IPS-11a (cell line): ENCODE data around the gene LEAP2.

ENCODE experiments used
- H3K4me3 ChIP-seq: one replicate; pipeline ENCODE4 v1.5.1; 2013; ENCODE audit warnings: low read depth, low read length, control low read depth

LEAP2 gene

GRCh38 chr5:132876020-132876759 lies 2.7 kb downstream of the LEAP2 start:
- no peak overlapping the region for H3K4me3 ChIP-seq

- no peak overlapping the region for H3K4me3 ChIP-seq
Observed at GRCh38 chr5:132877466-132877865, 4.0 kb downstream of the LEAP2 start.

GRCh38 chr5:132877938-132878337 lies 4.5 kb downstream of the LEAP2 start:
- no peak overlapping the region for H3K4me3 ChIP-seq

GRCh38 chr5:132883261-132883834 lies 9.9 kb downstream of the LEAP2 start:
- H3K4me3 ChIP-seq = no peak overlapping the region

GRCh38 chr5:132884548-132884947 lies 11.1 kb downstream of the LEAP2 start:
- no peak overlapping the region for H3K4me3 ChIP-seq

GRCh38 chr5:132886064-132886823 lies 12.8 kb downstream of the LEAP2 start:
- H3K4me3 ChIP-seq = no peak overlapping the region

GRCh38 chr5:132887283-132887682 lies 13.8 kb downstream of the LEAP2 start:
- no peak overlapping the region for H3K4me3 ChIP-seq

- no peak overlapping the region for H3K4me3 ChIP-seq
Observed at GRCh38 chr5:132889501-132889900, 16.0 kb downstream of the LEAP2 start.

- no peak overlapping the region for H3K4me3 ChIP-seq
Observed at GRCh38 chr5:132890817-132891216, 17.3 kb downstream of the LEAP2 start.

- no peak overlapping the region for H3K4me3 ChIP-seq
Observed at GRCh38 chr5:132895719-132896305, 22.3 kb downstream of the LEAP2 start.

- no peak overlapping the region for H3K4me3 ChIP-seq
Observed at GRCh38 chr5:132896685-132897084, 23.2 kb downstream of the LEAP2 start.

- H3K4me3 ChIP-seq = no peak overlapping the region
Observed at GRCh38 chr5:132898094-132898493, 24.6 kb downstream of the LEAP2 start.

GRCh38 chr5:132901036-132901435 lies 27.6 kb downstream of the LEAP2 start:
- no peak overlapping the region for H3K4me3 ChIP-seq

- no peak overlapping the region for H3K4me3 ChIP-seq
Observed at GRCh38 chr5:132901730-132902129, 28.3 kb downstream of the LEAP2 start.

GRCh38 chr5:132905938-132906337 lies 32.5 kb downstream of the LEAP2 start:
- H3K4me3 ChIP-seq = no peak overlapping the region

GRCh38 chr5:132907161-132907560 lies 33.7 kb downstream of the LEAP2 start:
- no peak overlapping the region for H3K4me3 ChIP-seq

- no peak overlapping the region for H3K4me3 ChIP-seq
Observed at GRCh38 chr5:132909702-132910101, 36.2 kb downstream of the LEAP2 start.

GRCh38 chr5:132915681-132916080 lies 42.2 kb downstream of the LEAP2 start:
- no peak overlapping the region for H3K4me3 ChIP-seq

- H3K4me3 ChIP-seq = no peak overlapping the region
Observed at GRCh38 chr5:132916086-132916485, 42.6 kb downstream of the LEAP2 start.
